GM18502 (cell line): ENCODE data around the gene HS3ST5.
A peak's percentile ranks its signal among the peaks of the same experiment; 100 is the strongest.
"Not testable (repeated sequence)": the region's sequence is repeated elsewhere in the genome, so short reads cannot be mapped to it uniquely, and the experiment has no call there.

Experiments
- ATAC-seq: cut with Tn5 transposase; IDR thresholded peaks from one replicate; pipeline ENCODE4 v1.9.1; 2021; ENCODE audit warnings: mild to moderate bottlenecking; ENCODE audit not compliant: unreplicated experiment, poor library complexity

The HS3ST5 gene

GRCh38 chr6:114342086-114342825 is 567 bp downstream of the HS3ST5 start:
- ATAC-seq, result no peak

- ATAC-seq, result no peak
These were observed 3.1 kb downstream of the HS3ST5 start for GRCh38 chr6:114339706-114340105.

DNA sequence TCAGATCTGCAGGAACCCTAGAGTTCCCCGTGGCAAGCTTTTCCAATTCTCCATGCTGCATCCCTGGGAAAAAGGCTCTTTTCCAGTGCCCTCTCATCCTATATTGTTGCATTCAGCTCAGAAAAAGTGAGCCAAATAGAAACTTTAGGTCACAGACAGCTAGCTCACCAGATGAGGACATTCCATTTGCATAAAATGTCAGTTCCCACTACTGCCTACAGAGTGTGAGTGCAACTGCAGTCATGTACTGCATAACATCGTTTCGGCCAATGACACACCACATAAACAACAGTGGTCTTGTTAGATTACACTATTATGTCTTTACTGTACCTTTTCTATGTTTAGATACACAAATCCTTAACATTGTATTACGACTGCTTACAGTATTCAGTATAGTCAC is 8.6 kb downstream of the HS3ST5 start:
- no peak for ATAC-seq

DNA sequence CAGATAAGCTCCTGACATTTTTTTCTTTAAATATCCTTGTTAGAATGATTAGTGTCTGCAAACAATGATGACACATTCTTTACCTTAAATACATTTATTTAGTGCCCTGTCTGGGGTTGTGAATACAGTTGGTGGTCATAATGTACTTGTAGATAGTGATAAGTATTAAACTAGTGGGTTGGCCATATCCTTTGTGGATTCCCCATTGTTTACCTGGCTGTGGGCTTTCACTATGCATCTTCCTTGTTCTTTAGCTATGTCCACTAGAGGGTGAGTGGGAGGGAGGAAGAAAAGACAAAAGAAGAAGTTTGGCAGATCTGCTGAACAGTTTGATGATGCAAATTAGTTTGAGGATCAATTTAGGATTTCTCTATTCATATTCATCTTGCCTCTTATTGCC is 15.7 kb downstream of the HS3ST5 start:
- no peak for ATAC-seq

DNA sequence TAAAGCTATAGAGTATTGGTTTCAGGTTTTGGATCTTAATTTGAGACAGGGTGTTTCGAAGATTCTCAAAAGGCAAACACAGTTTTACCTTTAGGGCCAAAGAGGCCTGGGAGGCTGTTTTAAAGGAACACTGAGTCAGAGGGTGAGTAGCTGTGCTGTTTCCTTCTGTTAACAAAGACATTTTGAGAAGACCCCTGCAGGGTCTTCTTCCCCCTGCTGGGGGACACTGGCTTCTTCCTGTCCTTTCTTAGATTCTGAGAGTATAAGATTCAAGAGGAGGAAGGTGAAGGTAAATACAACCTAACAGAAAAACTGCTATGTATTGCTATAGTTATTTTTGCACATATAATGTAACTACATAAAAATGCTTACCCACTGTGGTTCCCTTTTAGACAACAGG is 19.0 kb downstream of the HS3ST5 start:
- ATAC-seq, result no peak

- ATAC-seq, result no peak
These were observed 23.1 kb downstream of the HS3ST5 start for GRCh38 chr6:114319749-114320148.

- no peak for ATAC-seq
These were observed 26.8 kb downstream of the HS3ST5 start for GRCh38 chr6:114315831-114316595.

DNA sequence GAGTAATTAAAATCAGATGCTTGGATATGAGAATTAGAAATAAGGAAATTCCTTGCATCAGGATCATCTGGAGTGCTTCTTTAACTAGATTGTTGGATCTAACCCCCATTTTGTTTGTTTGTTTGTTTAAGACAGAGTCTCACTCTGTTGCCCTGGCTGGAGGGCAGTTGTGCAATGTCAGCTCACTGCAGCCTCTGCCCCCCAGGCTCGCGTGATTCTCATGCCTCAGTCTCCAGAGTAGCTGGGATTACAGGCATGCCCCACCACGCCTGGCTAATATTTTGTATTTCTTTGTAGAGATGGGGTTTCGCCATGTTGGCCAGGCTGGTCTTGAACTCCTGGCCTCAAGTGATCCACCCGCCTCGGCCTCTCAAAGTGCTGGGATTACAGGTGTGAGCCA is 29.0 kb downstream of the HS3ST5 start:
- not testable (repeated sequence) for ATAC-seq

GRCh38 chr6:114312931-114313330 is 29.9 kb downstream of the HS3ST5 start:
- peak; percentile 86 for ATAC-seq

- no peak for ATAC-seq
These were observed 32.8 kb downstream of the HS3ST5 start for GRCh38 chr6:114310053-114310452.

DNA sequence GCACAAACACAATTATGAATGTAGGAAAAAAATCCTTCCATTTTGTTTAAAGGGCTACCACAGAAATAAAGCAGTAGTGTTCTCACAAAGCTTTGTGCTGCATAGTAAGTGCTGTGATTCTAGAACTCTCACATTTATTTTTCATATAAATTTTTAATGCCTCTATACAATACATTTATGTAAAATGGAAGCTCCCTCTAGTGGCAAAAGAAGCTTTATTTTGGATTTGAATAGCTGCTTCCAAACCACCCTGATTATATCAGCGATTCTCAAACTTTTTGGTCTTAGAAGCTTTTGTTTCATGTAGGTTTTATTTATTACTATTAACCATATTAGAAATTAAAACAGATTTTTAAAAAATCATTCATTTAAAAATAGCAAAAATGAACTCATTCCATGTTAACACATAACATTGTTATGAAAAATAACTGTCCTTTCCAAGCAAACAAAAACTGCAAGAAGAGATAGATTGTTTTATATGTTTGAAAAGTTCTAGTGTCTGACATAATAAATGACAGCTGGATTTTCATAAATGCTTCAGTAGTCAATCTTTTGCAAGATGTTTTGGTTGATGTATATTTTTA is 38.4 kb downstream of the HS3ST5 start:
- ATAC-seq, result no peak

DNA sequence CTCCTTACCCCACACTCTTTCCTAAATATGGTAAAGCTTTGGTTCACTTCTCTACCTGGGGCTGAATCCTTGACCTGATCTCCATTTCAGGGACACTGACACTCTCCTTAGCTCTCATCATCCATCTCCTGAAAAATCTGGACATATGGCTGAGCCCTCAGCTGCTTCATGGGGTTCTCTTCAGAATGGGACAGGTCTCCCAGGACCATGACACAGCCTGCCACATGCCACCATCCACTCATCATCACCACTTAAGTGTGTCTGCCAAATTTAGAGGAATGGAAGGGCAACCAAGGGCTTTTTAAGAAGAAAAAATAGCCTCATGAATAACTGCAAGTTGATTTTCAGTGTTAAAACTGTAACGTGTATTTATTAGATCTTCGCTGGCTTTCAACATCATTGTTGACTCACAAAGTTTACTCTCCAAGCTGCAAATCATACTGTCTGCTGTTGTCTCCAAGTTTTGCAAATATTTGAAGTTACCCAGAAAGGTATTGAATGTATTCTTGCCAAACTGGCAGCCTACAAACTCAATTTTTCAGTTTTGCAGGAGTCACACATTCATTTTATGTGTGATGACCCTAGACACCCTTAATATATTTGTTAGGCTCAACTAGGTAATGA is 41.1 kb downstream of the HS3ST5 start:
- no peak for ATAC-seq

DNA sequence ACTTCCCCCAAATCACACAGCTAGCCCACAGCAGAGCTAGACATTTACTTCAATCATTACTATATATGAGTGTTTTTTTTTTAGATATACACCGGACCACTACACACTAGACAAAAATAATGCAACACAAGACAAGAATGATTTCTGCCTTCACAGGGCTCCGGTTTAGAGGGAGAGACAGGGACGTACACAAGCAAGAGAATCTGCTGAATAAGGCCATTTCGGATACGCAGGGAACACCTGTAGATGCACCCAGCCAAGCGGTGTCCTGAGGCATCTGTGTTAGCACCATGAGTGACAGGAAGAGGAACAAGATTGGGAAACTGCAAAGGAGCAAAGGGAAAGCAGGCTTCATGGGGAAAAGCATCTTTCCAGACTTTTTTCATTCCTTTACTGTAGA is 45.7 kb downstream of the HS3ST5 start:
- no peak for ATAC-seq

DNA sequence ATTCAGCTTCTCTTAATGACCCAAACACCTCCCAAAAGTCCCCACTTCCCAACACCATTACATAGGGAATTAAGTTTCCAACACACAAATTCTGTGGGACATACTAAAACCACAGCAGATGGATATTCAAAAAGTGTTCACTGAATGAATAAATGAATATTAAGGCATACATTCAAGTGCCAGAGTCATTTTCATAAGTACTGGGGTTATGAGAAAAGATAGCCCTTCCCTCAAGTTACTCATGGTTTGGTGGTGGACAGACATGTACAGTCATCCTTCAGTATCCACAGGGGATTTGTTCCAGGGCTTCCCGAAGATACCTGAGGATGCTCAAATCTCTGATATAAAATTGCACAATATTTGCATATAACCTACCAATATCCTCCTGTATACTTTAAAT is 50.4 kb downstream of the HS3ST5 start:
- no peak for ATAC-seq

DNA sequence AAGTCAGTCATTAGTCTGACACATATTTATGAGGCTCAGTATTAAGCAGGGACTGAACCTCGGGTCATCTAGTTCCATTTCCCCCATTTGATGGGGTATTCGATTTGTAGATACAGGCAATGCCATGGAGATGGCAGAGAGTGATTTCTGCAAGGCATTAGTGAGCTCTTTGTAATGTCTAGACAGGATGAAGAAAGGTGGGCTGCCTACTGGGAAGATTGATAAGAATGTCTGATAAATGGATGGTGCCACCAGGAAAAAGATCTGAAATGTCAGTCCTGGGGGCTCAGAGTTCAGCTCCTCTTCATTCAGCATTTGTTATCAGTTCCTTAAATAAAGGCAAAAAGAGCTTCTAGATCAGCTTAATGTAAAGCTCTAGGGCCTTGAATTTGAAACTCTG is 51.4 kb downstream of the HS3ST5 start:
- ATAC-seq, result no peak

DNA sequence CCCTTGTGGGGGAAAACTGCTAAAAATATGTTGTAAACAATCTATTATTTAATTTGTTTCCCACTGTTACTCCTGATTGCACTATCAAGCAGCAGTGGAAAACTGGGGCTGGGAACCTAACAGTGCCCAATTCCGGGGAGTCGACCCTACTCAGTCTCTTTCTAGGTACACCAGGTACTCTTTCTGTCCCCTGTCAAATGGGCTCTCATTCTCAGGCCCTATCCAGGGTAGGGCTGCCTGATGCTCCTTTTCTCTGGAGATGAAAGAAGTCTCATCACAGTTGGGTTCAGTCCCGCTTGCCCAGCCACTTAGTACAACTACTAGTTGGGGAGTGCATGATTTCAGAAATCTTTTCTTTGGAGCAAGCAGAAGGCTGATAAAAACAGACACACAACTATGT is 52.0 kb downstream of the HS3ST5 start:
- ATAC-seq, result no peak

- no peak for ATAC-seq
These were observed 53.9 kb downstream of the HS3ST5 start for GRCh38 chr6:114288701-114289495.

- no peak for ATAC-seq
These were observed 55.4 kb downstream of the HS3ST5 start for GRCh38 chr6:114287461-114287860.

GRCh38 chr6:114286211-114286610 is 56.6 kb downstream of the HS3ST5 start:
- ATAC-seq, result no peak

- no peak for ATAC-seq
These were observed 58.5 kb downstream of the HS3ST5 start for GRCh38 chr6:114284281-114284680.
